GM19397 (cell line): ENCODE measurements around the gene CORO2B.

Experiments used
- ATAC-seq: cut with Tn5 transposase; IDR thresholded peaks from one replicate; pipeline ENCODE4 v1.9.1; 2021; ENCODE audit warnings: mild to moderate bottlenecking, moderate library complexity; ENCODE audit not compliant: unreplicated experiment

Gene CORO2B

DNA sequence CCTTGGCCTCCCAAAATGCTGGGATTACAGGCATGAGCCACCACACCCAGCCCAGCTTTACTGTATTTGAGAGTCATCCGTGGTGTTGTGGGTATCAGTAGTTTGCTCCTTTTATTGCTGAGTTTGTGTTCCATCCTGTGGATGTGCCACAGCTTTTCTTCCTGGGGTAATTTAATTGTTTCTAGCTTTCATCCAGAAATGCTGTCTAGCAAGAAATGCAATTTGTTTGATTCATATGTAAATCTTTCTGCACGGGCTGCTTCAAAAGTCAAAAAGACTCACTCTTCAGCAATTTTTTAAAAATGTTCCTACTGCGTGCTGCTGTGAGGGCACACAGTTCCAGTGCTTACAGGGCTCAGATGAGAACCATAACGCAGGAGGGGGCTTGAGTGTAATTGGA, 47.1 kb downstream of the CORO2B start:
- no peak for ATAC-seq

DNA sequence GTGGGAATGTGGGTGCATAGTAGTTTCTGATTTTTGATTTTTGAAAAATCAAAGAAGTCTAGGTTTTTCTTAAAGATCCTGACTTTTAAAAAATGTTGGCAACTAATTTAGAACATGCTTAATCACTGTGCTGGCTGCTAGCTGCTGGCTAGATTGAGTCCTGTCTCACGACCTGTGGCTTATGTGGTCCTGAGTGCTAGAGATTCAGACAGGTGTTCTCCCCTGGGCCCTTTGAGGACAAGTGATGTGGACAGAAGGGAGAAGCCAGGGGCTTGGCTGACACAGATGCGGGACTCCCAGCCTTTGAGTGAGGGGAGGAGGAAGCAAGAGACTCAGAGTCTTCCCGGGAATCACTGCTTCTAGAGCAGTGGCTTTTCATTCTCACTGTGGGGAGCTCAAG, 47.5 kb downstream of the CORO2B start:
- ATAC-seq, result no peak

DNA sequence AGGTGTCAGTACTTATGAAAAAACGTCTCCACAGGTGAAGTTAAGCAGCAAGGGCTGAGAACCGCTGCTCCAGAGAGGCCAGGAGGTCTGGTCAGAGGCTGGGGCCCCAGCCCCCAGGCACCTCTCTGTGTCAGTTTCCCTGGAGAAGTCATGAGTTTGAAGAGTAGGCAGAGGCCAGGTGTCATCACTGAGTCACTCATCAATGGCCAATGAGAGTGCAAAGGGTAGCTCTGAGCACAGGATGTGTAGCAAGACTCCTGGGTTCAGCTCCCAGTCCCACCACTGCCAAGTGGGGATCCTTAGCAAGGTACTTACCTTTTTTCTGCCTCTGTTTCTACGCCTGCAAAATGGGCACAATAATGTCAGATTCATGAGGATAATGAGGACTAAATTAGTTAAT, 47.9 kb downstream of the CORO2B start:
- no peak for ATAC-seq

DNA sequence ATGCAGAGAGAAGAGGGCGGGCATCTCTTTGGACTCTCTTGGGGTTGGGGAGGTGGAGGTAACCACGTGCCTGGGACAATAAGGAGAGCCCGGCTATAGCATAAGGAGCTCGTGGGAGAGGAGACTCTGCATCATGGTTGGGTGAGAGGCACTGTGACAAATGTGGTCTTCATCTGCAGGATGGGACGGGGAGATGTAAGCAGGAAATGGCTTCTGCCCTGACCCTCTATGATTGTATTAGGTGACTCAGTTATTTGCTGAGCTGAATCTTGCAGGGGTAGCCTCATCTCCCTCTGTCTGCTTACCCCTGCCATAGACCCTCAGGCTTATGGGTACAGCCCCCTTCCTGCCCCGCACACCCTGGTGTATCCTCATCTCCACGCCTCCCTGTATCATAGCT, 48.7 kb downstream of the CORO2B start:
- no peak for ATAC-seq

DNA sequence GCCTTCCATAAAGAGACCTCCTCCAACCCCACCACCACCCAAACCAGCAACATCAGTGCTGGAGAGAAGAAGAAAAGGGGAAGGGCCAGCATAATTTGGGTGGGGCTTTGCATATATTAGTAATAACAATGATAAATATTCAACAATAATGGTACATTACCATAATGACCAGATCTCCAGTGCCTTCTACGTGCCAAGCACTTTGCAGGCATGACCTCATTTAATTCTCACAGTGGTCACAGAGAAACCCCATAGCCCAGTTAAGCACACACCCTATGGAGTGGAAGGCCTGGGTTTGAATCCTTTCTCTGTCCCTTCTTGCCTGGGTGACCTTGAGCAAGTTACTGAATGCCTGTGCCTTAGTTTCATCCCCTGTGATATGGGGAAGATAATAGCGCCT, 49.2 kb downstream of the CORO2B start:
- no peak for ATAC-seq

- no peak for ATAC-seq
Observed at GRCh38 chr15:68629519-68630210, 50.9 kb downstream of the CORO2B start.

DNA sequence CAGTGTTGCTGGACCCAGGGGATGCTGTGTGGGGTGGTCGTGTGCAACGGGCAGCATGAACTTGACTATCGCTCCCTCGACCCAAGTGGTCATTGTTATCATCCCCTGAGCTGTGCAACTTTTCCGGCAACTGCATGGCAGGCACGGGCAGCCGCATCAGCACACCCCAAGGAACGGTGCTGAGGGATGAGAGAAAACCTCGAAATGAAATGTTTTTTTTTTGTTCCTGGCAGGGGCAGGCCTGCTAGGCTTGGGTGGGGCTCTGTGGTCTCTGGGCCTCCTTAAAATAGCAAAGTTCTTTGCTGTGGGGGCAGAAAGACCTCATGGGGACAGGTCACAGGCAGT, 51.4 kb downstream of the CORO2B start:
- ATAC-seq, result no peak

DNA sequence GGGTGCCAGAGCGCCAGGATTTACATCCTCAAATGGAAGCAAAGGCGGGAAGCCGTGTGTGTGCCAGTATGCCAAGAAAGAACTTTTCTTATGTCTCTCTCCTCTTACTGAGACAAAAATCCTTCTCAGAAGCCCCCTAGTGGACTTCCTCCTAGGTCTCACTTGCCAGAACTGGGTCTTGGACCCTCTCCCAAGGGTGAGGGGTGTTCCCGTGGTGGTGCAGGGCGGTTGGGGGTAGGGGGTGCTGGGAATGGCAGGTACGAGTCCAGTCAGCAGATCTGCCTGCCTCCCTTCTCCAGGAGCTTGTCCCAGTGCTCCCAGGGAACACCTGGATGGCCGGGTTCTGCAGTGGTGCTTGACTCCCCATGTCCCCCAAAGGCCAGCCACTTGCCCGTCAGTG, 52.0 kb downstream of the CORO2B start:
- ATAC-seq, result no peak

GRCh38 chr15:68631601-68632051, 52.8 kb downstream of the CORO2B start:
- no peak for ATAC-seq

GRCh38 chr15:68632101-68632500, 53.3 kb downstream of the CORO2B start:
- no peak for ATAC-seq

DNA sequence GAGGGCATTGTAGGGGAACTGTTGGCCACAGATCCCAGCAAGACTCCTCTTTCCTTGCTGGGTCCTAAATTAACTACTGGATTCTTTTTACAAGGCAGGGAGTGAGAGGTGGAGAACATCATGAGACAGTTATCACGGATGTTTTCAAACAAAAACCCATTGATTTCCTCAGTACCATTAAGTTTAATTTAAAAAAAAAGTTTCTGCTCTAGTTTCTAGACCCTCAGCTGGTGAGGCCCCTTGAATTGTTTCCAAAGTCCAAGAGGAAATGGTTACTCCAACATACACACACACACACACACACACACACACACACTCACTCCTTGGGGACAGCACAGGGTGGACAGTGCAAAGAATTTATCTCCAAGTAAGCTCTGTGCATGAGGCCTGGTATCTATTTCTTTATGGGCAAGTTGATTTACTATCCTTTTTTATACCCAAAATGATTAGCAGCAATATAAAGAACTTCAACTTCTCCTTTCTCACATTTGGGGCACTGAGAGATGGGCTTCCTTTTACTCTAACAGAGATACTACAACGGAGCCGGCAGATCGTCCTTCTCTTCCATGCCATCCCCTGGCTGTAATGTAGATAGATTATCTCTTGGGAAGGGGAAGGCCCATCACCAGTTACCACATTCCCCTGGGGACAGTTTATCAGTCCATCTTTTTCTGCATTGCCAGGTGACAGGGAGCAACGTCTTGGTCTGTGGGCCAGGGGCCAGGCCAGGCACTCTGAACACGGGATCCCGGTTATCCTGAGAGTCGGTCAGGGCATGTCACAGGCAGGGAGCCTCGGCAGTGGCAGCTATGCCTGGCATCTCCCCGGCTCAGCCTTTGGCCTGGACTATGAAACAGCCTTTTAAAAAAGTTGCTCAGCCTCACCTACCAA, 54.7 kb downstream of the CORO2B start:
- no peak for ATAC-seq

DNA sequence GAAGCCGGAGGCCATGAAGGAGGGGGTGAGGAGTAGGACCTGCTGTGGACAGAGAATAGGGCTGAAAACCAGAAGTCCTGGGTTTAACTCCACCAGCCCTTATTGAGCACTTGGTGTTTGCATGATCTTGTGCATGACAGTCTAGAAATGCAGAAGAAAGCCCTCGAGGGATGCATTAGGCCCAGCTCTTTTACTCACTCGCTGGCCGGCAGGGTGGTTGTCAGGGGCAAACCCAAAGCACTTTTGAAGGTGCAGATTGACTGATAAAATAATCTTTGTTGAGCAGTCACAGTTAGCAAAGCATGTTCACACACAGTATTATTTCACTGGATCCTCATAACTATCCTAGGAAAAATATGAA, 55.3 kb downstream of the CORO2B start:
- no peak for ATAC-seq

GRCh38 chr15:68634531-68634930, 55.7 kb downstream of the CORO2B start:
- no peak for ATAC-seq

GRCh38 chr15:68635141-68635540, 56.3 kb downstream of the CORO2B start:
- ATAC-seq, result no peak

GRCh38 chr15:68636256-68636655, 57.5 kb downstream of the CORO2B start:
- ATAC-seq, result no peak

DNA sequence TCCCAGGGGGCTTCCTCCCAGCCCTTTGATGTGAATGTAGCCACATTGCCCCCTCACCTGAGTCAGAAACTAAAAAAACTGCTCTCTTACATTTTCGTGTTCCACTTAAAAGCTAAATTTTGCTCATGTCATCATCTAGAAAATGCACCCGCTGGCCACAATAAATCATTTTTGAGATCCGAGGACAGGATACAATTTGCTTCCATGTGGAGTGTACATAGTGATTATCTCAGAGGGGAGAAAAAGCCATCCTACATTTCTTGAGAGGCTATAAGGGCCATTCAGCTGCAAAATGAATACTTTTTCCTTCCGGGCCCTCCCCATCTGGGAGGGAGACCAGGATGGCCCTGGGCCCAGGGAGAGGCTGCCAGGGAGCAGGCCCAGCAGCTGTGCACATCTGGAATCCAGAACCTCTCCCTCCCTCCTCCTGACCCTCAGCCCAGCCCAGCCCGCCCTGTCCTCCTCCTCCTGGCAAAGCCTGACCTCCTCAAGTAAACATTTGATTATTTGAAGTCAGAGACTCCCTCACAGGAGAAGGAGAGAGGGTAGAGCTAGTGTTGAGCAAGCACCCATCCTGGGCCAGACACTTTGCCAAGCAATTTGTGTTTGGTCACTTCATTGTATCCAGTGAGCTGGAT, 59.1 kb downstream of the CORO2B start:
- ATAC-seq, result no peak

GRCh38 chr15:68638953-68639515, 60.2 kb downstream of the CORO2B start:
- ATAC-seq, result no peak

DNA sequence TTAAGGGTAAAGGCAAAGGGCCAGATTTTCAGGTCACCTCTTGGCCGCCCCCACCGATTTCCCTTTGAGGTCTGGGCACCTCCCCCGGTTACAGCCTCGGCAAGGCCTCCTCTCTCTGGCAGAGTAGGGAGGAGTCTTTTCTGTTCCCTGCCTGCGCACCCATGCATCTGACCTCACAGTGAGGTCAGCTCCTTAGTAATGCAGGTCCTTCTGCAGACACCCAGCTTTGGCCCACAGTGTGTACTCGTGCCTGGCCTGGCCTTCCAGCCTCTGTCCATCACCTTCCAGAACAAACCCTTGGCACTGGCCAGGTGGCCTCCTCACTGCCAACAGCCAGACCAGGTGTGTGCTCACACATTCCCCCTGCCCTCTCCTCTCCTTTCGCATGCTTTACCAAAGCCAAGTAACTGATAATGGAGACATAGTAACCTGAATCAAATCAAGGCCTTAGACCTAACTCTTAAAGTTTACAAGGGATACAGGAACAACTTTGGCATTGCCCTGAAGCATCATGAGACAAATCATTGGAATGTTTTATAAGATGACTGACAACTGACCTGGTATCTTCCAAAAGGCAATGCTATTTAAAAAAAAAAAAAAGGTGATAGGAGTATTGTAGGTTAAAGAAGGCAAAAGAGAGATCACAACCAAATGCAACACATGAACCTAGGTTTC, 61.3 kb downstream of the CORO2B start:
- ATAC-seq, result no peak

- no peak for ATAC-seq
Observed at GRCh38 chr15:68640791-68641331, 62.1 kb downstream of the CORO2B start.

GRCh38 chr15:68641376-68641775, 62.6 kb downstream of the CORO2B start:
- ATAC-seq, result no peak

- ATAC-seq, result no peak
Observed at GRCh38 chr15:68642491-68642845, 63.7 kb downstream of the CORO2B start.
